22Rv1 (cell line): ENCODE results near the gene CYFIP2.

Experiments used
- ZFX ChIP-seq: fragments of 450-650 bp; IDR thresholded peaks from 2 replicates; pipeline ENCODE4 v1.6.1; 2017; ENCODE audit warnings: antibody characterized with exemption, borderline replicate concordance
- TF ChIP-seq, protein P1 (sequence below): fragments of 450-650 bp; IDR thresholded peaks from 2 replicates; pipeline ENCODE4 v1.5.1; 2017; ENCODE audit warnings: mild to moderate bottlenecking

GRCh38 chr5:157324237-157324636 lies 58.3 kb downstream of the CYFIP2 start:
- TF ChIP-seq, protein P1, sequence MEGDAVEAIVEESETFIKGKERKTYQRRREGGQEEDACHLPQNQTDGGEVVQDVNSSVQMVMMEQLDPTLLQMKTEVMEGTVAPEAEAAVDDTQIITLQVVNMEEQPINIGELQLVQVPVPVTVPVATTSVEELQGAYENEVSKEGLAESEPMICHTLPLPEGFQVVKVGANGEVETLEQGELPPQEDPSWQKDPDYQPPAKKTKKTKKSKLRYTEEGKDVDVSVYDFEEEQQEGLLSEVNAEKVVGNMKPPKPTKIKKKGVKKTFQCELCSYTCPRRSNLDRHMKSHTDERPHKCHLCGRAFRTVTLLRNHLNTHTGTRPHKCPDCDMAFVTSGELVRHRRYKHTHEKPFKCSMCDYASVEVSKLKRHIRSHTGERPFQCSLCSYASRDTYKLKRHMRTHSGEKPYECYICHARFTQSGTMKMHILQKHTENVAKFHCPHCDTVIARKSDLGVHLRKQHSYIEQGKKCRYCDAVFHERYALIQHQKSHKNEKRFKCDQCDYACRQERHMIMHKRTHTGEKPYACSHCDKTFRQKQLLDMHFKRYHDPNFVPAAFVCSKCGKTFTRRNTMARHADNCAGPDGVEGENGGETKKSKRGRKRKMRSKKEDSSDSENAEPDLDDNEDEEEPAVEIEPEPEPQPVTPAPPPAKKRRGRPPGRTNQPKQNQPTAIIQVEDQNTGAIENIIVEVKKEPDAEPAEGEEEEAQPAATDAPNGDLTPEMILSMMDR = peak; percentile 46
- TF ChIP-seq ZFX = no peak
